K562 (cell line): ENCODE results near the gene USP32. TPM values are rescaled to one million over a fixed set of nuclear protein-coding genes. Genes with fewer than 3 reads are reported as not detected.

ENCODE experiments used
- BCOR ChIP-seq: fragments of 450-650 bp; IDR thresholded peaks from 2 replicates; pipeline ENCODE4 v1.6.1; 2016
- CREB3 ChIP-seq: fragments of 450-650 bp; conservative IDR thresholded peaks from 2 replicates; pipeline ENCODE4 v1.6.1; 2016; ENCODE audit warnings: missing genetic modification characterization, low read depth, mild to moderate bottlenecking, missing compliant biosample characterization, moderate library complexity
- IRF9 ChIP-seq: fragments of 450-650 bp; IDR thresholded peaks from 2 replicates; pipeline ENCODE4 v1.6.1; 2016; ENCODE audit warnings: missing biosample characterization, missing genetic modification characterization
- MGA ChIP-seq: fragments of 450-650 bp; IDR thresholded peaks from 2 replicates; pipeline ENCODE4 v1.6.1; 2016; ENCODE audit warnings: mild to moderate bottlenecking, moderate library complexity
- NR2C1 ChIP-seq, 2 experiments: fragments of 450-650 bp; IDR thresholded peaks; 2 replicates each; pipeline ENCODE4 v1.6.1; 2017; ENCODE audit warnings: mild to moderate bottlenecking in 2 of 2, antibody characterized with exemption in 1 of 2, inconsistent platforms in 1 of 2, missing compliant biosample characterization in 1 of 2, missing genetic modification characterization in 1 of 2
- PRPF4 ChIP-seq: fragments of 200-400 bp; formaldehyde crosslinking; IDR thresholded peaks from one replicate; pipeline ENCODE4 v1.6.1; 2017; ENCODE audit warnings: low read length, low read depth, mild to moderate bottlenecking; ENCODE audit not compliant: insufficient read depth, poor library complexity, severe bottlenecking
- TEAD1 ChIP-seq, 2 experiments: fragments of 450-650 bp in 1 of 2; sonication (generic) in 1 of 2; formaldehyde crosslinking; IDR thresholded peaks; 2 replicates each; pipeline versions ENCODE4 v1.4.0 to v1.8.0; 2020 to 2022; ENCODE audit warnings: mild to moderate bottlenecking in 2 of 2, missing genetic modification reagents in 1 of 2
- THAP7 ChIP-seq: fragments of 250-450 bp; sonication (Bioruptor Pico); IDR thresholded peaks from 2 replicates; pipeline ENCODE4 v1.5.0; 2021
- ZC3H4 ChIP-seq: sonication (generic); formaldehyde crosslinking; IDR thresholded peaks from 2 replicates; pipeline ENCODE4 v1.9.0; 2021; ENCODE audit warnings: missing genetic modification reagents, borderline replicate concordance
- ZNF57 ChIP-seq: fragments of 450-650 bp; formaldehyde crosslinking; IDR thresholded peaks from 2 replicates; pipeline ENCODE4 v1.4.0; 2020; ENCODE audit warnings: mild to moderate bottlenecking, moderate library complexity
- polyA plus RNA-seq, 8 experiments: library from polyadenylated mRNA; depleted of rRNA in 4 of 8; stranded (reverse) in 5 of 8; unstranded in 3 of 8; fragments of >200 nt; fragmentation: Nextera tagmentation in 2 of 8; fragmentation: Illumina TruSeq in 1 of 8; extraction: Ambion mirVana in 2 of 8; extraction: Trizol in 1 of 8; gene quantifications; 2 replicates each; pipeline versions ENCODE4 v1.2.1 to v1.2.3, GENCODE V29; 2011 to 2014; ENCODE audit warnings: inconsistent platforms in 1 of 8, missing spikeins in 1 of 8
- total RNA-seq, 7 experiments: library from RNA; depleted of rRNA in 6 of 7; stranded (reverse); fragments of >200 nt in 6 of 7; fragmentation: Illumina TruSeq in 2 of 7; extraction: Trizol in 2 of 7; gene quantifications; 2 replicates each; pipeline versions ENCODE4 v1.2.1 to v1.2.3, GENCODE V29; 2011 to 2021; ENCODE audit warnings: low replicate concordance in 1 of 7

USP32 gene
- total and polyA plus RNA-seq, 9 of the 15 experiments (the other 6 are each of a cell fraction or from before 2014, with no cell fraction given) = 18.0 to 69.3 (median 47.1) TPM

GRCh38 chr17:60392845-60393702, 1.1 kb upstream of the USP32 start (continued):
- TF ChIP-seq MGA = peak; percentile 82
- TF ChIP-seq NR2C1 (IDR thresholded peaks at IDR 0.05) = no peak
- no peak for TF ChIP-seq NR2C1 (tag; IDR thresholded peaks at IDR 0.05)
- TF ChIP-seq IRF9 (tag) = peak; percentile 10; the same call in 1 of the 2 replicates
- peak; percentile 67 for TF ChIP-seq CREB3 (tag)
- TF ChIP-seq BCOR = no peak
- TF ChIP-seq ZC3H4 (CRISPR knock-in tag) = peak; percentile 81; the same call in 1 of the 2 replicates
- TF ChIP-seq TEAD1 (CRISPR knock-in tag; IDR thresholded peaks at IDR 0.05) = peak in 1 of 2 experiments; percentile 48; a peak in 1 of 4 replicates
- TF ChIP-seq THAP7 (CRISPR knock-in tag) = 0 out of 2 replicates have a peak, but pooled peaks have one; percentile 52
- TF ChIP-seq ZNF57 (CRISPR knock-in tag) = no peak
- no peak for TF ChIP-seq PRPF4
